ENCODE results near the gene EAF2. TPM values are rescaled to one million over a fixed set of nuclear protein-coding genes. Genes with fewer than 3 reads are reported as not detected.

Gene EAF2
- total and polyA plus RNA-seq, 2 donors (not counting 3 experiments of a cell fraction or from before 2014, with no cell fraction given) = 0.63 to 1.5 TPM

- FAIRE-seq (no peak), DNase-seq (ENCODE audit: low read depth, low spot score) (no peak)
- H3K9me1 ChIP-seq (replicated peaks; ENCODE audit: control insufficient read depth, extremely low read depth, insufficient read depth, low read length) = no peaks in the 10 kb centered on the region
- no peaks in the 10 kb centered on the region for H3K9me3 ChIP-seq (replicated peaks; ENCODE audit: control insufficient read depth, insufficient read depth, low read length)
- no peak overlapping the region for H2AFZ ChIP-seq (ENCODE audit: low read depth, low read length)
- no peak overlapping the region for H3K4me2 ChIP-seq (ENCODE audit: insufficient read depth, low read length)
- no peak overlapping the region for H3K9ac ChIP-seq (replicated peaks; ENCODE audit: extremely low read depth, insufficient read depth, low read length)
- no TSS peak for BruUV-seq (replicated peaks)
- ChIA-PET CTCF (interaction anchor here (1.0 kb wide), 1 partner anchor 13 kb away, joined by 3 read pairs; no protein-coding TSS in a partner anchor), POLR2A (no interaction called here)
- H3K36me3 ChIP-seq (ENCODE audit: control insufficient read depth in 2 of 2, extremely low read depth in 1 of 2, insufficient read depth in 2 of 2, low read length in 2 of 2) = no peaks in the 10 kb centered on the region
- H3K27ac ChIP-seq (ENCODE audit: insufficient read depth, low read depth, low read length) = no peak overlapping the region
- H4K20me1 ChIP-seq (replicated peaks; ENCODE audit: control insufficient read depth, extremely low read depth, insufficient read depth, low read length) = no peaks in the 10 kb centered on the region
- no peaks in the 10 kb centered on the region for H3K27me3 ChIP-seq (ENCODE audit: control insufficient read depth in 2 of 2, insufficient read depth in 2 of 2, low read length in 2 of 2)
- H3K4me1 ChIP-seq (ENCODE audit: control insufficient read depth, extremely low read depth, insufficient read depth, low read length) = no peaks in the 10 kb centered on the region
- dilution Hi-C loops (cut with MboI; ENCODE audit: extremely low pct_ligation_motif_present, low sequenced_read_pairs) (no loop called here), intact Hi-C loops (cut with micrococcal nuclease) (no loop called here)
- TF ChIP-seq EZH2 (IDR thresholded peaks at IDR 0.05; ENCODE audit: borderline replicate concordance, low read depth, low read length, severe bottlenecking) (no peak), CTCF (IDR thresholded peaks at IDR 0.05; ENCODE audit: extremely low read depth in 1 of 2, insufficient read depth in 1 of 2, low read depth in 1 of 2, low read length in 2 of 2) (no peak), POLR2A (IDR thresholded peaks at IDR 0.05; ENCODE audit: low read depth, low read length) (no peak), POLR2AphosphoS5 (IDR thresholded peaks at IDR 0.05; ENCODE audit: insufficient read depth, low read depth, low read length) (no peak), GATA2 (IDR thresholded peaks at IDR 0.05; ENCODE audit: insufficient read depth, insufficient read length, low read depth, low read length) (no peak), JUN (IDR thresholded peaks at IDR 0.05; ENCODE audit: borderline replicate concordance, insufficient read depth, insufficient read length, low read depth) (no peak), MAX (IDR thresholded peaks at IDR 0.05; ENCODE audit: insufficient read depth, insufficient read length) (no peak)
- no peaks in the 10 kb centered on the region for H3K79me2 ChIP-seq (ENCODE audit: control insufficient read depth, insufficient read depth, low read length)
- H3K4me3 ChIP-seq (replicated peaks in 1 of 3; ENCODE audit: insufficient read depth in 1 of 3, low read depth in 1 of 3, low read length in 3 of 3) = no peak overlapping the region
These were observed 17.2 kb downstream of the EAF2 start for GRCh38 chr3:121852256-121852655.
